GM13977 (cell line): Measurements from ENCODE around the gene COL5A1.

Source experiments
- DNase-seq: peaks from one replicate; pipeline ENCODE4 v3.0.0; 2012; ENCODE audit warnings: low spot score
- in situ Hi-C: fragments of 300-500 bp; cut with MboI; formaldehyde crosslinking; loops from one replicate; pipeline ENCODE4 v1.12.0; 2022; ENCODE audit warnings: low sequenced_read_pairs, low pct_unique_long_range_greater_than_20kb, mixed read lengths, inconsistent platforms; ENCODE audit not compliant: unreplicated experiment
- TF ChIP-seq, protein P1 (sequence below): IDR thresholded peaks from 2 replicates; pipeline ENCODE4 v1.5.1; 2012; ENCODE audit warnings: mild to moderate bottlenecking, control low read depth; ENCODE audit not compliant: insufficient read depth; ENCODE audit errors: extremely low read depth, missing control alignments

The COL5A1 gene

DNA sequence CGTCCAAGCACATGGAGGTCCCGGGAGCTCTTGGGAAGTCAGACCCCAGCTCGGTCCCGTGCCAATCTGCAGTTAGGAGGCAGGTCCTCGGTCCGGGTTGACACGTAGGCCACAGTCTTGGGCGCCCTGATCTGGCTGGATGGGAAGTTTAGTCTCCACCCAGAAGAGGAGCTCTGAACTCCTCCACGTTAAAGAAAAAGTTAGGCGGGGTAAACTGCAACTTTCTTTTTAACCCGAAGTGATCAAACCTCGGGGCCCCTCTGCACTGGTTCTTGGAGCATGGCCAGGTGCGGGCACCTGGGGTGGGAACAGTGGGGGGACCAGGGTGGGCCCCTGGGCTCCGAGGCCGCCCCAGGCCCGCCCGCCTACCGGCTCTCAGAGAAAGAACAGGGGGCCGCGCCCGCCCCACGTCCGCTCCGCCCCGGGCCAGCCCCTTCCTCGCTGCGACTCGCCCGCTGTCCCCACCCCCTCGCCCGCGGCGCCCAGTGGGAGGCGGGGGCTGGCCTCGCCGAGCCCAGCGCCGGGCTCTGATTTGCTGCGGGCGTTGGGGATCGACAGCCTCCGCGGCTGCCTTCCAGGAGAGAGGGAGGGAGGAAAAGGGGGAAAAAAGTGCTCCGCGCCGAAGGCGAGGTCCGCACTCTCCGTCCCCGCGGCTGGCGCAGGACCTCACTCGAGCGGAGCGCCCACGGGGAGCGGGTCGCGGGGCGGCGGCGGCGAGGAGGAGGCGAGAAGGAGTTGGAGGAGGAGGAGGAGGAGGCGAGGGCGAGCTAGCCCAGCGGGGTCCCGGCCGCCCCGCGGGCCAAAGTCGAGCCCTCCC lies at the start of gene COL5A1:
Gene COL5A1 (plus strand): TSS at position 631 of the 817 bp plus-strand sequence. CDS start 385 bp downstream, outside the sequence.
- TF ChIP-seq, protein P1, sequence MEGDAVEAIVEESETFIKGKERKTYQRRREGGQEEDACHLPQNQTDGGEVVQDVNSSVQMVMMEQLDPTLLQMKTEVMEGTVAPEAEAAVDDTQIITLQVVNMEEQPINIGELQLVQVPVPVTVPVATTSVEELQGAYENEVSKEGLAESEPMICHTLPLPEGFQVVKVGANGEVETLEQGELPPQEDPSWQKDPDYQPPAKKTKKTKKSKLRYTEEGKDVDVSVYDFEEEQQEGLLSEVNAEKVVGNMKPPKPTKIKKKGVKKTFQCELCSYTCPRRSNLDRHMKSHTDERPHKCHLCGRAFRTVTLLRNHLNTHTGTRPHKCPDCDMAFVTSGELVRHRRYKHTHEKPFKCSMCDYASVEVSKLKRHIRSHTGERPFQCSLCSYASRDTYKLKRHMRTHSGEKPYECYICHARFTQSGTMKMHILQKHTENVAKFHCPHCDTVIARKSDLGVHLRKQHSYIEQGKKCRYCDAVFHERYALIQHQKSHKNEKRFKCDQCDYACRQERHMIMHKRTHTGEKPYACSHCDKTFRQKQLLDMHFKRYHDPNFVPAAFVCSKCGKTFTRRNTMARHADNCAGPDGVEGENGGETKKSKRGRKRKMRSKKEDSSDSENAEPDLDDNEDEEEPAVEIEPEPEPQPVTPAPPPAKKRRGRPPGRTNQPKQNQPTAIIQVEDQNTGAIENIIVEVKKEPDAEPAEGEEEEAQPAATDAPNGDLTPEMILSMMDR, result no peak
- peak; percentile 67 for DNase-seq
- in situ Hi-C loops, result no loop called here

DNA sequence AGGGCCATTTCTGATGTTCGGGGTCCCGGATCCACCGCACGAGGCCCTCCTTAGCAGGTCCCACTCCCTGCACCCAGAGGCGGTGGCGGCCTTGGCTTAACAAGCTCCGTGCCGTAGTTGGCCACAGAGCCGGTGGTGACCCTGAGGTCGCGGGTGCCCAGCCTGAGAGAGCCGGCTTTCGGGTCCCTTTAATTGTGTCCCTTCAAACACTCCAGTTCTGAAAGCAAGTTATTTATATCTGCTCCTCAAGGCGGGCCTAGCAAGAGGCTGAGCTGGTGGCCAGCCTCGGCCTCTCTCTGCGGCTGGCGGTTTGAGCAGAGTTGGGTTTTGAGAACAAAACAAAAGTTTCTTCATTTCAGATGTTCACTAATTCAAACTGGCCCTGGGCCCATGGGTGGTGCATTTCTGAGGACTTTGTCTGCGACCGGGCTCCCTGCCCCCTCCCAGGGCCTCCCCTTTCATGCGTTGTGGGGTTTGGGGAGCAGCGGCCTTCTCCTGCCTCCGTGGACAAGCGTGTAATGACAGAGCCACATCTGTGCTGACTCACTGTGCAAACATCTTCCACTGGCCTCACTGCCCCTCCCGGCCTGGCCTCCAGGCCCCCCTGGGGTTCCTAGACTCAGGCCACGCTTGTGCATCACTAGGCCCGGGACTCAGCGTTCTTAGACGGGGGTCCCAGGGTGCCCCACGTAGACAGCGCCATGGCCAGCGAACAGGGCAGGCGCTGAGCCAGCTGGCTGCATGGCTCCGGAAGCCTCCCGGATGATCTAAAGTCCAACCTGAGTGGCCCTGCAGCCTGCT lies 49.4 kb upstream of the COL5A1 start:
- no peak for DNase-seq
- TF ChIP-seq, protein P1, result no peak
- in situ Hi-C loops, result no loop called here

DNA sequence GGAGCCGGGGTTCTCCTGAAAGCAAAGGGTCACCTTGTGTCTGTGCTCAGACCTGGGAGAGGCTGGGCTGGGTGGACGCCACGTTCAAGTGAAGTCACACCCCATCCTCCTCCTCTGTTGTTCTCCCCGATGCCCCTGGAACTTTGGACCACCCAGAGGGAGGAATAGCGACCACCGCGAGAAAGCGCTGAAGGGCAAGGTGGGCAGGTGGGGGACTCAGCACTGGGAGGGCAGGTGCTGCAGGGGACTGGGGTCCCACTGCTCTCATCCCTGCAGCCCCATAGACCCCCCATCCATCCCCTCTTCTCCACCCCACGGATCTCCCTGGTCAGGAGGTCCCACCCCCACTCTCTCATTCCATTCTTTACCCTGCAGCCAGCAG lies 48.8 kb upstream of the COL5A1 start:
- TF ChIP-seq, protein P1, result no peak
- in situ Hi-C loops, result no loop called here
- DNase-seq, result no peak

DNA sequence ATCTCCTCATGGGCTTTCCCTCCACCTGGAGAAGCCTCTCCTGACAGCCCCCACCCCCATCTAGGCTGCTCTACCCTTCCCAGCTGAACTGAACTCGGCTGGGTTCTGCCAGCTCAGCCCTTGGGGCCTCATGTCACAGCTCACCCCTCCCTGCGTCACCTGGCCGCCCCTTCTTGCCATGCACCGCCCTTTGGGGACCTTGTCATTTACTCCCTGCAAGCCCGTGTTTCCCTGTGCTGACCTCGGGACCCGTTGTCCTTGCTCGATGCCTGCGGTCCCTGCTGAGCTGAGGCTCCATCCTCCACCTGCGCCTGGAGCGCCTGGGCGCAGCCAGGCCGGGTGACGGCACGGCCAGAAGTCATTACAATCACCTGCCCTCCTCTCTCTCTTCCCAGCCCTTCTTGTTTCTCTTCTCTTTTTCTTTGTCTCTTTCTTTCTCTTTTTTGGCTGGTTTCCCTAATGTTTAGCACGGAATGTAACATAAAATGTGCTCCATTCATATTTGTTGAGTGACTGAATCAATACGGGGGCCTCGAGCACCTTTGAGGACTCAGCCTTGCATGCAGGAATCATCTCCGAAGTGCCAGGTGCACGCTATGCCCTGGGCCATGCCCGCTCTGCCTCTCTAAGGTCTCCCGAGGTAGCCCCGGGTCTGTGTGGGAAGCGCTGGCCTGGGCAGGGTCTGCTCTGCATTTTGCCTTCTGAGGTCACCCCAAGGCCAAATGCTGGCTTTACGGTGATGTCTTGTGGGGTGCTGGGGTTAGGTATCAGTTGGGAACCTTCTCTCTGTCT lies 48.1 kb upstream of the COL5A1 start:
- in situ Hi-C loops, result no loop called here
- TF ChIP-seq, protein P1, result no peak
- no peak for DNase-seq

DNA sequence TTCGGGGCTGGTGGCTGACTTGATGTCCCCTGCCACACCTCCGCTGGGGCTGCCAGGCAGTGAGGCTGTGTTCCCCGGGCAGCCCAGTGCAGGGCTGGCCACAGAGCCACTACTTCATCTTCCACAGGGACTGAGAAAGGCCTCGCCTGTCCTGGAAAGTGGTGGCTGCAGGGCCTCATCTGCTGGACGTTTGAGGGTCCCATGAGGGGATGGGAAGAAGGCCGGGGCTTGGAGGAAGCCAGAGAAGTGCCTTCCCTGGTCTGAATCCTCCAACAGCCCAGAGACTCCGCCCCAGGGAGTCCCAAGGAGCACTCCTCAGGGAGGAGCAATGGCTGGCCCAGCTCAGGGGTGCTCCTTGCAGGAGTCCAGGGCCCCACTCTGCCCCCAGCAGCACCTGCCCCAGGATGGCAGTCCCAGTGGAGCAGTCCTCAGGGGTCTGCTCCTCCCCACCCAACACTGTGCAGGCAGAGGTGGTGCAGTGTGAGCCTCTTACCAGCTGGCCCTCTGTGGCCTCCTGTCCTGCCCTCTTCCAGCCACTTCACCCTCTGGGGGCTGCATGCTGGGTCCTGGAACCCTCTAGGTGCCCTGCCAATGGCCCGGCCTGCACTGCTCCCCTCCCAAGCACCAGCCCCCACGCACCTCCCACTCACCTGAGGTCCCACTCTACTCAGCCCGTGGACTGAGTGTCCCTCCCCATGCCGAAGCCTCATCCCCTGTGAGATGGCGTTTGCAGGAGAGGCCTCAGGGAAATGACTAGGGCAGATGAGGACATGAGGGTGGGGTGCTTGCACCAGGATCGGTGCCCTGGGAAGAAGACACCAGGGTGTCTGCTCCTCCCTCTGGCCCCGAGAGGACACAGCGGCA lies 47.3 kb upstream of the COL5A1 start:
- no peak for DNase-seq
- in situ Hi-C loops, result no loop called here
- TF ChIP-seq, protein P1, result no peak
